HepG2 (cell line): ENCODE data around the gene ZBTB21. TPM values are rescaled to one million over a fixed set of nuclear protein-coding genes. Genes with fewer than 3 reads are reported as not detected.
A peak's percentile ranks its signal among the peaks of the same experiment; 100 is the strongest.

Experiments used
- BRD4 ChIP-seq: sonication (generic); formaldehyde crosslinking; IDR thresholded peaks from 2 replicates; pipeline ENCODE4 v1.4.0; 2020; ENCODE audit warnings: missing genetic modification reagents
- CEBPB ChIP-seq: IDR thresholded peaks from 2 replicates; pipeline ENCODE4 v1.6.1; 2011; ENCODE audit warnings: low read depth, low read length, improper control_type of control experiment, borderline replicate concordance
- FOXJ3 ChIP-seq: sonication (generic); formaldehyde crosslinking; IDR thresholded peaks from 2 replicates; pipeline ENCODE4 v1.4.0; 2020; ENCODE audit warnings: missing genetic modification reagents, mild to moderate bottlenecking, borderline replicate concordance
- FOXK1 ChIP-seq: sonication (generic); formaldehyde crosslinking; IDR thresholded peaks from 2 replicates; pipeline ENCODE4 v1.4.0; 2020; ENCODE audit warnings: low read depth, missing genetic modification reagents, borderline replicate concordance
- GABPB1 ChIP-seq: IDR thresholded peaks from 2 replicates; pipeline ENCODE4 v1.6.1; 2016; ENCODE audit warnings: mild to moderate bottlenecking, missing genetic modification reagents, moderate library complexity, missing compliant biosample characterization
- GTF3A ChIP-seq: sonication (generic); formaldehyde crosslinking; conservative IDR thresholded peaks from 2 replicates; pipeline ENCODE4 v1.4.0; 2020; ENCODE audit warnings: mild to moderate bottlenecking, missing genetic modification reagents
- HNF1A ChIP-seq, 2 experiments: sonication (generic) in 1 of 2; formaldehyde crosslinking in 1 of 2; IDR thresholded peaks; 2 replicates each; pipeline versions ENCODE4 v1.4.0 to v1.6.1; 2016 to 2020; ENCODE audit warnings: borderline replicate concordance in 1 of 2, low read depth in 1 of 2, mild to moderate bottlenecking in 1 of 2, missing genetic modification reagents in 1 of 2
- HNRNPLL ChIP-seq: fragments of 200-400 bp; formaldehyde crosslinking; IDR thresholded peaks from 2 replicates; pipeline ENCODE4 v1.6.1; 2017; ENCODE audit warnings: mild to moderate bottlenecking, low read depth, low read length; ENCODE audit not compliant: poor library complexity, severe bottlenecking
- KLF9 ChIP-seq: IDR thresholded peaks from 2 replicates; pipeline ENCODE4 v1.6.1; 2016; ENCODE audit warnings: low read depth
- MIER2 ChIP-seq: IDR thresholded peaks from 2 replicates; pipeline ENCODE4 v1.6.1; 2016; ENCODE audit warnings: missing biosample characterization, missing genetic modification reagents
- NCOR1 ChIP-seq: fragments of 200-600 bp; sonication (generic); IDR thresholded peaks from 2 replicates; pipeline ENCODE4 v1.7.0; 2017; ENCODE audit warnings: antibody characterized with exemption, low read length, borderline replicate concordance
- NFYB ChIP-seq: sonication (generic); formaldehyde crosslinking; IDR thresholded peaks from 2 replicates; pipeline ENCODE4 v1.4.0; 2020; ENCODE audit warnings: missing genetic modification reagents
- ONECUT2 ChIP-seq: sonication (generic); formaldehyde crosslinking; IDR thresholded peaks from 2 replicates; pipeline ENCODE4 v1.4.0; 2020; ENCODE audit warnings: missing genetic modification reagents
- SIN3A ChIP-seq: IDR thresholded peaks from 2 replicates; pipeline ENCODE4 v1.6.1; 2011; ENCODE audit warnings: low read depth, mild to moderate bottlenecking, control low read depth, low read length, borderline replicate concordance
- SRF ChIP-seq: IDR thresholded peaks from 2 replicates; pipeline ENCODE4 v1.6.1; 2011; ENCODE audit warnings: mild to moderate bottlenecking, low read depth, low read length, moderate library complexity
- SRSF4 ChIP-seq: fragments of 200-400 bp; formaldehyde crosslinking; IDR thresholded peaks from one replicate; pipeline ENCODE4 v1.6.1; 2018; ENCODE audit warnings: mild to moderate bottlenecking, low read depth, low read length, moderate library complexity; ENCODE audit not compliant: poor library complexity, severe bottlenecking
- TCF7L2 ChIP-seq: IDR thresholded peaks from 2 replicates; pipeline ENCODE4 v1.6.1; 2011; ENCODE audit warnings: mild to moderate bottlenecking, low read depth, low read length, moderate library complexity
- XRCC5 ChIP-seq: fragments of 200-400 bp; formaldehyde crosslinking; optimal IDR thresholded peaks from 2 replicates; pipeline ENCODE3; 2017; ENCODE audit warnings: mild to moderate bottlenecking, low read length
- ZEB1 ChIP-seq: IDR thresholded peaks from 2 replicates; pipeline ENCODE4 v1.6.1; 2012; ENCODE audit warnings: mild to moderate bottlenecking, low read depth, inconsistent platforms; ENCODE audit not compliant: insufficient replicate concordance
- ZFYVE20 ChIP-seq: sonication (generic); formaldehyde crosslinking; IDR thresholded peaks from 2 replicates; pipeline ENCODE4 v1.8.0; 2023; ENCODE audit warnings: low read depth, mild to moderate bottlenecking, moderate library complexity, missing genetic modification reagents, borderline replicate concordance
- ZNF235 ChIP-seq: sonication (generic); formaldehyde crosslinking; IDR thresholded peaks from 2 replicates; pipeline ENCODE4 v1.8.1; 2023; ENCODE audit warnings: mild to moderate bottlenecking, missing genetic modification reagents, borderline replicate concordance
- ZNF276 ChIP-seq: sonication (generic); formaldehyde crosslinking; IDR thresholded peaks from 2 replicates; pipeline ENCODE4 v1.4.0; 2020; ENCODE audit warnings: mild to moderate bottlenecking, low read depth, missing genetic modification reagents
- ZNF564 ChIP-seq: sonication (generic); formaldehyde crosslinking; IDR thresholded peaks from 2 replicates; pipeline ENCODE4 v1.8.1; 2023; ENCODE audit warnings: mild to moderate bottlenecking, missing genetic modification reagents
- ZNF772 ChIP-seq: sonication (generic); formaldehyde crosslinking; IDR thresholded peaks from 2 replicates; pipeline ENCODE4 v1.5.0; 2020; ENCODE audit warnings: mild to moderate bottlenecking, missing genetic modification reagents
- ZNF780A ChIP-seq: sonication (generic); formaldehyde crosslinking; IDR thresholded peaks from 2 replicates; pipeline ENCODE4 v1.8.0; 2022; ENCODE audit warnings: mild to moderate bottlenecking, missing genetic modification reagents, moderate library complexity
- polyA plus RNA-seq, 8 experiments: library from polyadenylated mRNA; depleted of rRNA in 3 of 8; stranded (reverse) in 7 of 8; unstranded in 1 of 8; fragments of >200 nt; fragmentation: Illumina TruSeq in 4 of 8; extraction: Trizol in 4 of 8; gene quantifications; 2 replicates each; pipeline versions ENCODE4 v1.2.1 to v1.2.3, GENCODE V29; 2011 to 2016; ENCODE audit warnings: low read depth in 4 of 8, missing spikeins in 1 of 8, mixed read lengths in 1 of 8; ENCODE audit not compliant: insufficient read depth in 1 of 8
- total RNA-seq, 5 experiments: library from RNA; depleted of rRNA; stranded (reverse); fragments of >200 nt; fragmentation: Illumina TruSeq; extraction: Trizol; gene quantifications; 2 replicates each; pipeline ENCODE4 v1.2.3, GENCODE V29; 2016; ENCODE audit warnings: low read depth in 1 of 5

The ZBTB21 gene
- total and polyA plus RNA-seq, 2 of the 13 experiments (the other 11 are each of a cell fraction or from before 2014, with no cell fraction given), result 4.5 to 6.1 TPM

- TF ChIP-seq HNF1A (IDR thresholded peaks at IDR 0.05; ENCODE audit: low read depth) (no peak), HNF1A (CRISPR knock-in tag; IDR thresholded peaks at IDR 0.05; ENCODE audit: borderline replicate concordance) (no peak), ZFYVE20 (CRISPR knock-in tag) (no peak), ONECUT2 (CRISPR knock-in tag) (no peak), ZNF780A (CRISPR knock-in tag) (no peak), NCOR1 (no peak), CEBPB (peak; percentile 41), SIN3A (peak; percentile 45; the same call in 1 of the 2 replicates), MIER2 (CRISPR knock-in tag) (no peak), XRCC5 (peak; percentile 46), TCF7L2 (no peak), ZNF235 (CRISPR knock-in tag) (no peak), KLF9 (no peak), HNRNPLL (peak; percentile 44), ZNF276 (CRISPR knock-in tag) (no peak), SRF (no peak), FOXJ3 (no peak; the same call in 1 of the 2 replicates), ZNF564 (no peak), ZEB1 (no peak), BRD4 (CRISPR knock-in tag) (no peak), FOXK1 (CRISPR knock-in tag) (no peak), GABPB1 (CRISPR knock-in tag) (peak; percentile 17; the same call in 1 of the 2 replicates), SRSF4 (no peak), GTF3A (no peak), NFYB (CRISPR knock-in tag) (no peak), ZNF772 (CRISPR knock-in tag) (no peak)
Observed at GRCh38 chr21:42009018-42009830, 936 bp downstream of the ZBTB21 start (continued).
